Neutrophil (primary cell): Measurements from ENCODE around the gene GJA4.
"Not testable (repeated sequence)": the region's sequence is repeated elsewhere in the genome, so short reads cannot be mapped to it uniquely, and the experiment has no call there.

ENCODE experiments used
- H3K27ac ChIP-seq: fragments of 200-600 bp; sonication (generic); 2 replicates; pipeline ENCODE4 v1.5.1; 2016; ENCODE audit warnings: mild to moderate bottlenecking, moderate library complexity
- H3K27me3 ChIP-seq: fragments of 200-600 bp; sonication (generic); 2 replicates; pipeline ENCODE4 v1.6.0; 2016; ENCODE audit warnings: mild to moderate bottlenecking
- H3K36me3 ChIP-seq: fragments of 200-600 bp; sonication (generic); 2 replicates; pipeline ENCODE4 v1.5.1; 2017
- H3K4me1 ChIP-seq, 2 experiments: fragments of 200-600 bp in 1 of 2; sonication (generic) in 1 of 2; 1 replicate in 1 of 2; 2 replicates in 1 of 2; pipeline versions ENCODE4 v1.5.1 to v1.6.1; 2013 to 2016; ENCODE audit warnings: low read depth in 1 of 2, low read length in 1 of 2, mild to moderate bottlenecking in 1 of 2, moderate library complexity in 1 of 2; ENCODE audit not compliant: control insufficient read depth in 1 of 2, insufficient read depth in 1 of 2
- H3K4me3 ChIP-seq, 2 experiments: fragments of 200-600 bp in 1 of 2; sonication (generic) in 1 of 2; 1 replicate in 1 of 2; 2 replicates in 1 of 2; pipeline ENCODE4 v1.5.1; 2013 to 2016; ENCODE audit warnings: low read depth in 1 of 2, low read length in 1 of 2, mild to moderate bottlenecking in 1 of 2, moderate library complexity in 1 of 2
- H3K9me3 ChIP-seq: fragments of 200-600 bp; sonication (generic); 2 replicates; pipeline ENCODE4 v1.5.1; 2016
- TF ChIP-seq, protein P1 (sequence below): fragments of 200-600 bp; sonication (generic); IDR thresholded peaks from 2 replicates; pipeline ENCODE4 v1.5.1; 2016; ENCODE audit warnings: antibody characterized with exemption

The GJA4 gene

DNA sequence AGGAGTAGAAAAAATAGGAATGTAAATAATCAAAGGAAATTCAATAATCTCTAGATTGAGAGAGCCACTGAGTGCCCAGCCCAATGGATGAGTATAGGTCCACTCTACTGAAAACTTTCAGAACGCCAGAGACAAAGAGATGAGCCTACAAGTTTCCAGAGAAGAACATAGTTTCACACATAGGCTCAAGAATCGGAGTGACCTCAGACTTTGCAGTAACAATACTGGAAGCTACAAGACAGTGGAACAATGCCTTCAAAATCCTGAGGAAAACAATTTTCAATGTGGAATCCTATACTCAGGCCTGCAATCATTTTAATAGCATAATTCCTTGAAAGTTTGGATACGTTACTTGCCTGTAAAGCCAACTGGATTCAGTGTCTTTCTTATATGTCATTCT is 11.0 kb downstream of the GJA4 start:
- H3K4me3 ChIP-seq: no peak overlapping the region
- TF ChIP-seq, protein P1, sequence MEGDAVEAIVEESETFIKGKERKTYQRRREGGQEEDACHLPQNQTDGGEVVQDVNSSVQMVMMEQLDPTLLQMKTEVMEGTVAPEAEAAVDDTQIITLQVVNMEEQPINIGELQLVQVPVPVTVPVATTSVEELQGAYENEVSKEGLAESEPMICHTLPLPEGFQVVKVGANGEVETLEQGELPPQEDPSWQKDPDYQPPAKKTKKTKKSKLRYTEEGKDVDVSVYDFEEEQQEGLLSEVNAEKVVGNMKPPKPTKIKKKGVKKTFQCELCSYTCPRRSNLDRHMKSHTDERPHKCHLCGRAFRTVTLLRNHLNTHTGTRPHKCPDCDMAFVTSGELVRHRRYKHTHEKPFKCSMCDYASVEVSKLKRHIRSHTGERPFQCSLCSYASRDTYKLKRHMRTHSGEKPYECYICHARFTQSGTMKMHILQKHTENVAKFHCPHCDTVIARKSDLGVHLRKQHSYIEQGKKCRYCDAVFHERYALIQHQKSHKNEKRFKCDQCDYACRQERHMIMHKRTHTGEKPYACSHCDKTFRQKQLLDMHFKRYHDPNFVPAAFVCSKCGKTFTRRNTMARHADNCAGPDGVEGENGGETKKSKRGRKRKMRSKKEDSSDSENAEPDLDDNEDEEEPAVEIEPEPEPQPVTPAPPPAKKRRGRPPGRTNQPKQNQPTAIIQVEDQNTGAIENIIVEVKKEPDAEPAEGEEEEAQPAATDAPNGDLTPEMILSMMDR: no peak
- H3K27me3 ChIP-seq: no peaks in the 10 kb centered on the region
- no peaks in the 10 kb centered on the region for H3K4me1 ChIP-seq
- H3K27ac ChIP-seq: no peak overlapping the region
- no peaks in the 10 kb centered on the region for H3K36me3 ChIP-seq
- H3K9me3 ChIP-seq: no peaks in the 10 kb centered on the region

DNA sequence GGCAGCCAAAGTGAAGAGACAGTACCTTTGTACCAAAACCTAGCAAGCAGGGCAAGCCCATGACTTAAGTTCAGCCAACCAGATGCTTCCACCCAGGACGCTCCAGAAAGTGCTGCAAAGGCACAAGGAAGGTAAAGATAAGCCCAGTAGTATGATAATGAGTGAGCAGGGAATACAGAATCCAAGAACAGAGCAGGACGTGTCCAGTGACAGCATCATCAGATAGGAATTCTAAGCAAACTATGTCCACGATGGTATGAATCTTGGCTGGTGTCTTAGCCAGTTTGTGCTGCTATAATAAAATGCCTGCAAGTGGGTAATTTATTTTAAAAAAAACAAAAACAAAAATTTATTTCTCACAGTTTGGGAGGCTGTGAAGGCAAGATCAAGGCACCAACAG is 13.6 kb downstream of the GJA4 start:
- TF ChIP-seq, protein P1: no peak
- no peak overlapping the region for H3K4me3 ChIP-seq
- no peaks in the 10 kb centered on the region for H3K4me1 ChIP-seq
- no peaks in the 10 kb centered on the region for H3K36me3 ChIP-seq
- no peaks in the 10 kb centered on the region for H3K9me3 ChIP-seq
- no peak overlapping the region for H3K27ac ChIP-seq
- no peaks in the 10 kb centered on the region for H3K27me3 ChIP-seq

DNA sequence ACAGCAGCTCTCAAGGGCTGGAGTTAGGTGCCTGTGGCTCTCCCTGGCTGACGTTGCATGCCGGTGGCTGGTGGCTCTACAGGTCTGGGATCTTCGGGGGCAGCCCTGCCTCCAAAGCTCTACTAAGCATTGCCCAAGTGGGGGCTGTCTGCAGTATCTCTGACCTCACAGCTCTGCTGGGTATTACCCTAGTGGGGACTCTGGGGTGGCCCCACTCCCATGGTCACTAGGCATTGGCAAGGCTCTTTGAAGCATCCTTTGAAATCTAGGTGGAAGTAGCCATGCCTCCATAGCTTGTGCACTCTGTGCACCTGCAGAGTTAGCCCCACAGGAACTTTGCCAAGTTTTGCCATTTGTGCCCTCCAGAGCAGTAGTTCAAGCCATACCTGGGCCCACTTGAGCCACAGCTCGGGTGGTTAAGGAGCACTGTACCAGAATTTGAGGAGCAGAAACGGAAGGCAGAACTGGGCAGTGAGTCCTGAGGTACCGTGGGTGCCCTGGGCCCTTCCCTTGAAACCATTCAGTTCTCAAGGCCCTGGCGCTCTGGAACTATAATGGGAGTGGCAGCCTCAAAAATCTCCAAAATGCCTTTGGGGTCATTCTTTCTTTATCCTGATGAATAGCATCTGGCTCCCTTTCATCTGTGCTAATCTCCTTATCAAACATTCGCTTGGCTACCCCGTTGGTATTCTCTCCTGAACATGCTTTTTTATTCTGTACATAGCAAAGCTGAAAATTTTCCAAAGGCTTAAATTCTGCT is 15.4 kb downstream of the GJA4 start:
- H3K4me3 ChIP-seq: no peak overlapping the region
- no peaks in the 10 kb centered on the region for H3K9me3 ChIP-seq
- no peak overlapping the region for H3K27ac ChIP-seq
- no peaks in the 10 kb centered on the region for H3K4me1 ChIP-seq
- H3K36me3 ChIP-seq: no peaks in the 10 kb centered on the region
- no peaks in the 10 kb centered on the region for H3K27me3 ChIP-seq
- TF ChIP-seq, protein P1: no peak

DNA sequence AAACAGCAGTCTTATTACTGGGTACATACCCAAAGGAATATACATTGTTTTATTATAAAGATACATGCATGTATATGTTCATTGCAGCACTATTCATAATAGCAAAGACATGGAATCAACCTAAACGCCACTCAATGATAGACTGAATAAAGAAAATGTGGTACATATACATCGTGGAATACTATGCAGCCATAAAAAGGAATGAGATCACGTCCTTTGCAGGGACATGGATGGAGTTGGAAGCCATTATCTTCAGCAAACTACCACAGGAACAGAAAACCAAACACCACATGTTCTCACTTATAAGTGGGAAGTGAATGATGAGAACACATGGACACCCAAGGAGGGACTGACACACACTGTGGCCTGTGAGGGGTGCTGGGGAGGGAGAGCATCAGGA is 18.0 kb downstream of the GJA4 start:
- H3K27me3 ChIP-seq, H3K4me1 ChIP-seq, H3K4me3 ChIP-seq, H3K9me3 ChIP-seq, H3K27ac ChIP-seq, H3K36me3 ChIP-seq: not testable (repeated sequence)

DNA sequence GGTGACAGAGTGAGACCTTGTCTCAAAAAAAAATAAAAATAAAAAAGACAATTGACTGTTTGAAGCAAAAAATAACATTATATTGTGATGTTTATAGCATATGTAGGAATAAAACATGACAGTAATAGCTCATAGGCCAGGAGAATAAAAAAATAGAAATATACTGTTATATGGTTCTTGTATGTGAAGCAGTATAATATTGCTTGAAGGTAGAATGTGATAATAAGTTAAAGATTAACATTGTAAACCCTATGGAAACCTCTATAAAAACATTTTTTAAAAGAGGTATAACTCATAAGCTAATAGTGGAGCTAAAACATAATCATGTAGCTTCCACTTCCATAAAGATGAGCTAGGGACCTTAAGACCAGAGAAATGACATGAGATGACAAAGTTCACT is 23.5 kb downstream of the GJA4 start:
- H3K36me3 ChIP-seq: no peaks in the 10 kb centered on the region
- TF ChIP-seq, protein P1: no peak
- no peak overlapping the region for H3K4me3 ChIP-seq
- H3K27ac ChIP-seq: no peak overlapping the region
- no peaks in the 10 kb centered on the region for H3K9me3 ChIP-seq
- no peaks in the 10 kb centered on the region for H3K4me1 ChIP-seq
- H3K27me3 ChIP-seq: no peaks in the 10 kb centered on the region

DNA sequence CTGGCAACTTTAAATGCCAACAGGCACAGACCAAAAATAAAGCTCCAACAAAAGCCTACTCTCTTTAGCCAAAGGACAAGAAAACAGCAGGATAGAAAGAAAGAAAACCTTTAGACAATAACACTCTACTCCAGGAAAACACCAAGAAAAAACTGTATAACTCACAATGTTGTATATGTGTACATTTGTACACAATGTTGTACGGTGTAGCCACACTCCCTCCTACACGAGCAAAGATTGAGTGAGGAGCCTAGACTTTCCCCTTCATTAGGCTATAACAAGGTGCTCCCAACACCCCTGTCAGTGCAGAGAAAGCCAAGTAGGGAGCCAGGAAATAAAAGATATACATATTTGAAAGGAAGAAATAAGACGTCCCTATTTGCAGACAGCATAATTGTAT is 24.0 kb downstream of the GJA4 start:
- no peak overlapping the region for H3K27ac ChIP-seq
- TF ChIP-seq, protein P1: no peak

DNA sequence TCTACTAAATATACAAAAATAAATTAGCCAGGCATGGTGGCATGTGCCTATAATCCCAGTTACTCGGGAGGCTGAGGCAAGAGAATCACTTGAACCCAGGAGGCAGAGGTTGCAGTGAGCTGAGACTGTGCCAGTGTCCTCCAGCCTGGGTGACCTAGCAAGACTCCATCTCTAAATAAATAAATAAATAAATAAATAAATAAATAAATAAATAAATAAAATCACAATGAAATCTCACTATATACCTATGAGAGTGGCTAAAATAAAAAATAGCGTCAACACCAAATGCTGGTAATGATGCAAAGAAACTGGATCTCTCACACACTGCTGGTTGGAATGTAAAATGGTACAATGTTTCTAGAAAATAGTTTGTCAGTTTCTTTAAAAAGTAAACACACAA is 26.1 kb downstream of the GJA4 start:
- H3K4me1 ChIP-seq, H3K27ac ChIP-seq, H3K36me3 ChIP-seq, H3K27me3 ChIP-seq, H3K4me3 ChIP-seq, H3K9me3 ChIP-seq: not testable (repeated sequence)

More for the DNA sequence above, 24.0 kb downstream of the GJA4 start:
- H3K9me3 ChIP-seq: no peaks in the 10 kb centered on the region
- H3K27me3 ChIP-seq: no peaks in the 10 kb centered on the region
- no peaks in the 10 kb centered on the region for H3K4me1 ChIP-seq
- no peak overlapping the region for H3K4me3 ChIP-seq
- no peaks in the 10 kb centered on the region for H3K36me3 ChIP-seq
